Astrocyte (in vitro differentiated cells and primary cell): ENCODE data around the gene CYP21A2.
"Not testable (repeated sequence)": the region's sequence is repeated elsewhere in the genome, so short reads cannot be mapped to it uniquely, and the experiment has no call there.

Experiments
- CTCF ChIP-seq: IDR thresholded peaks from 2 replicates; pipeline ENCODE4 v1.5.1; 2011; ENCODE audit warnings: low read depth, mild to moderate bottlenecking, inconsistent platforms, low read length, moderate library complexity; ENCODE audit not compliant: insufficient read depth
- EZH2 ChIP-seq: IDR thresholded peaks from 2 replicates; pipeline ENCODE4 v1.6.1; 2012; ENCODE audit warnings: mild to moderate bottlenecking, low read length, inconsistent platforms; ENCODE audit not compliant: insufficient read depth

- not testable (repeated sequence) for TF ChIP-seq CTCF, EZH2
Observed at GRCh38 chr6:32014547-32014946, 23.7 kb upstream of the CYP21A2 start, which contains the start of gene C4B.
